WTC11 (cell line): Measurements from ENCODE around the gene TMEM131L. TPM values are rescaled to one million over a fixed set of nuclear protein-coding genes. Genes with fewer than 3 reads are reported as not detected.

ENCODE experiments used
- ATAC-seq: fragments of 200-7000 bp; cut with Tn5 transposase; 2 replicates; pipeline ENCODE4 v1.10.0; 2021; ENCODE audit warnings: mild to moderate bottlenecking, moderate library complexity
- CTCF ChIA-PET: fragments of 300-600 bp; sonication (Branson Sonifier 250); formaldehyde crosslinking; loops from one replicate; lab custom pipeline; 2021; ENCODE audit warnings: antibody characterized with exemption; lab: Charles Lee
- POLR2A ChIA-PET: fragments of 350-600 bp; sonication (Branson Sonifier 250); formaldehyde crosslinking; loops from one replicate; lab custom pipeline; 2021; ENCODE audit warnings: antibody characterized with exemption; lab: Charles Lee
- DNase-seq: peaks from one replicate; pipeline ENCODE4 v3.0.0; 2021; ENCODE audit warnings: low spot score
- H3K27ac Mint-ChIP-seq: 2 replicates; pipeline ENCODE4 v1.8.0; 2021; ENCODE audit warnings: mixed read lengths
- H3K27me3 Mint-ChIP-seq: 2 replicates; pipeline ENCODE4 v1.8.0; 2021; ENCODE audit warnings: low read depth, mild to moderate bottlenecking, moderate library complexity, mixed read lengths
- H3K36me3 Mint-ChIP-seq: 2 replicates; pipeline ENCODE4 v1.8.0; 2021; ENCODE audit warnings: mixed read lengths
- H3K4me1 Mint-ChIP-seq: 2 replicates; pipeline ENCODE4 v1.8.0; 2022; ENCODE audit warnings: mixed read lengths
- H3K4me3 Mint-ChIP-seq: 2 replicates; pipeline ENCODE4 v1.8.0; 2021; ENCODE audit warnings: mild to moderate bottlenecking, moderate library complexity, mixed read lengths
- H3K9me3 Mint-ChIP-seq: 2 replicates; pipeline ENCODE4 v1.8.0; 2021; ENCODE audit warnings: mixed read lengths
- CDX4 ChIP-seq: fragments of 250-450 bp; sonication (Bioruptor Pico); IDR thresholded peaks from 2 replicates; pipeline ENCODE4 v1.9.0; 2021; ENCODE audit warnings: moderate library complexity, mild to moderate bottlenecking, inconsistent platforms, borderline replicate concordance
- E2F1 ChIP-seq: sonication (generic); formaldehyde crosslinking; IDR thresholded peaks from 2 replicates; pipeline ENCODE4 v1.8.0; 2022; ENCODE audit warnings: mild to moderate bottlenecking, missing genetic modification reagents
- E2F4 ChIP-seq: sonication (generic); formaldehyde crosslinking; IDR thresholded peaks from 2 replicates; pipeline ENCODE4 v1.8.1; 2022; ENCODE audit warnings: low read depth, mild to moderate bottlenecking, moderate library complexity, missing genetic modification reagents, borderline replicate concordance
- EMX1 ChIP-seq: fragments of 250-450 bp; sonication (Bioruptor Pico); IDR thresholded peaks from 2 replicates; pipeline ENCODE4 v1.8.0; 2021; ENCODE audit warnings: mild to moderate bottlenecking
- GABPB1 ChIP-seq: sonication (generic); formaldehyde crosslinking; IDR thresholded peaks from 2 replicates; pipeline ENCODE4 v1.8.1; 2023; ENCODE audit warnings: mild to moderate bottlenecking, missing genetic modification reagents
- HMGA2 ChIP-seq: fragments of 250-450 bp; sonication (Bioruptor Pico); IDR thresholded peaks from 2 replicates; pipeline ENCODE4 v1.4.0; 2021; ENCODE audit warnings: mild to moderate bottlenecking, moderate library complexity
- NFE2L1 ChIP-seq: sonication (generic); formaldehyde crosslinking; IDR thresholded peaks from 2 replicates; pipeline ENCODE4 v1.8.1; 2023; ENCODE audit warnings: missing genetic modification reagents
- SOX15 ChIP-seq: fragments of 250-450 bp; sonication (Bioruptor Pico); IDR thresholded peaks from 2 replicates; pipeline ENCODE4 v1.9.0; 2021; ENCODE audit warnings: mild to moderate bottlenecking
- SP1 ChIP-seq: sonication (generic); formaldehyde crosslinking; conservative IDR thresholded peaks from 2 replicates; pipeline ENCODE4 v1.8.1; 2022; ENCODE audit warnings: missing genetic modification reagents
- TCF7 ChIP-seq: sonication (generic); formaldehyde crosslinking; IDR thresholded peaks from 2 replicates; pipeline ENCODE4 v1.8.0; 2022; ENCODE audit warnings: mild to moderate bottlenecking, low read depth, missing genetic modification reagents, moderate library complexity
- ZBTB21 ChIP-seq: sonication (generic); formaldehyde crosslinking; IDR thresholded peaks from 2 replicates; pipeline ENCODE4 v1.8.1; 2023; ENCODE audit warnings: mild to moderate bottlenecking, missing genetic modification reagents, borderline replicate concordance
- ZNF138 ChIP-seq: sonication (generic); formaldehyde crosslinking; conservative IDR thresholded peaks from 2 replicates; pipeline ENCODE4 v1.8.1; 2022; ENCODE audit warnings: mild to moderate bottlenecking, moderate library complexity, missing genetic modification reagents
- ZNF281 ChIP-seq: sonication (generic); formaldehyde crosslinking; IDR thresholded peaks from 2 replicates; pipeline ENCODE4 v1.8.0; 2023; ENCODE audit warnings: mild to moderate bottlenecking, missing genetic modification reagents
- ZNF317 ChIP-seq: sonication (generic); formaldehyde crosslinking; IDR thresholded peaks from 2 replicates; pipeline ENCODE4 v1.8.1; 2023; ENCODE audit warnings: low read depth, mild to moderate bottlenecking, moderate library complexity, missing genetic modification reagents, borderline replicate concordance
- ZNF425 ChIP-seq: fragments of 250-450 bp; sonication (Bioruptor Pico); conservative IDR thresholded peaks from 2 replicates; pipeline ENCODE4 v1.9.0; 2021; ENCODE audit warnings: mild to moderate bottlenecking
- ZNF532 ChIP-seq: fragments of 250-450 bp; sonication (Bioruptor Pico); IDR thresholded peaks from 2 replicates; pipeline ENCODE4 v1.9.0; 2021; ENCODE audit warnings: mild to moderate bottlenecking, borderline replicate concordance
- ZNF671 ChIP-seq: fragments of 250-450 bp; sonication (Bioruptor Pico); IDR thresholded peaks from 2 replicates; pipeline ENCODE4 v1.8.0; 2021; ENCODE audit warnings: mild to moderate bottlenecking
- total RNA-seq: library from RNA; stranded (reverse); gene quantifications from 3 replicates; pipeline ENCODE4 v1.2.3, GENCODE V29; 2021

Gene TMEM131L
- total RNA-seq, 1 experiment from 2014 or later: 26.7 TPM

- TF ChIP-seq ZNF532 (no peak), SP1 (CRISPR knock-in tag) (no peak), ZNF425 (CRISPR knock-in tag) (no peak), SOX15 (no peak), ZNF138 (no peak), HMGA2 (CRISPR knock-in tag) (no peak), ZNF671 (CRISPR knock-in tag) (no peak), ZNF281 (no peak), E2F4 (CRISPR knock-in tag) (no peak), E2F1 (CRISPR knock-in tag) (no peak)
These were observed 51.8 kb downstream of the TMEM131L start (continued) for GRCh38 chr4:153518001-153518400.

- Mint-ChIP-seq H3K9me3 (no peaks in the 10 kb centered on the region), H3K27me3 (no peaks in the 10 kb centered on the region), H3K27ac (no peak overlapping the region), H3K36me3 (no peaks in the 10 kb centered on the region), H3K4me3 (no peak overlapping the region), H3K4me1 (peaks cover 53% of the 10 kb centered on the region)
- ChIA-PET CTCF (no interaction called here), POLR2A (no interaction called here)
- no peak for TF ChIP-seq EMX1 (CRISPR knock-in tag)
- TF ChIP-seq ZNF281: no peak
- TF ChIP-seq ZBTB21 (CRISPR knock-in tag): no peak
- no peak for TF ChIP-seq TCF7 (CRISPR knock-in tag)
- no peak for TF ChIP-seq ZNF317 (CRISPR knock-in tag)
- no peak for TF ChIP-seq NFE2L1 (CRISPR knock-in tag)
- TF ChIP-seq CDX4: no peak
- TF ChIP-seq GABPB1 (CRISPR knock-in tag): no peak
- no peak for TF ChIP-seq SOX15
- DNase-seq (no peak), ATAC-seq (no peak)
These were observed 52.7 kb downstream of the TMEM131L start for GRCh38 chr4:153518637-153519389.
